GM19372 (cell line): ENCODE results near the gene RCAN2.
"Not testable (repeated sequence)": the region's sequence is repeated elsewhere in the genome, so short reads cannot be mapped to it uniquely, and the experiment has no call there.

ENCODE experiments used
- ATAC-seq: cut with Tn5 transposase; IDR thresholded peaks from one replicate; pipeline ENCODE4 v1.9.1; 2021; ENCODE audit warnings: mild to moderate bottlenecking, low read depth, moderate library complexity; ENCODE audit not compliant: unreplicated experiment

RCAN2 gene

DNA sequence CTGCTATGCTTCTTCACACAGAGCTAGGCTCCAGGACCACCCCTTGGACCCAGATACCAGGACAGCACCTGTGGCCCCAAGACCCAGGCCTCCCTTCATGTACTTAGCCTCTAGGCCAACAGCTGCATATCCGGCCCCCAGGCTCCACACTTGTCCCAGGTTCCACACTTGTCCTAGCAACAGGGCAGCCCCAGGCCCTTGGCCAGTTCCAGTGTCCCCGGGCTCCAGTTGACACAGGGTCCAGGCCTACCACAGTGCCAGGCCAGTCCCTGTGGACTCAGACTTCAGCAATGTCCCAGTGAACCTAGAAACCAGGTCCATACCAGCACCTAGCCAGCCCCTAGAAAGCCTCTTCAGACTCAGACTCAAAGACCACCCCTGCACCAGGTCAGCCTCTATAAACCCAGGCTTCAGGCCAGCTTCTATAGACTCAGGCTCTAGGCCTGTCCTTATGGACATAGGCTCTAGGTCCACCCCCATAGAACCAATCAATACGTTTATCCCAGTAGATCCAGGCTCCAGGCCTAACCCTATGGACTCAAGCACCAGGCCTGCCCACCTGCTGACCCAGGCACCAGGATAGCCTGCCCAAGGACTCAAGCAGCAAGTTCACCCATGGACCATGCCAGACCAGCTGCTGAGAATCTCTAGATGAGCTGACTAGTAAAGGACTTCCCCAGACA is 46.3 kb downstream of the RCAN2 start:
- ATAC-seq: no peak

DNA sequence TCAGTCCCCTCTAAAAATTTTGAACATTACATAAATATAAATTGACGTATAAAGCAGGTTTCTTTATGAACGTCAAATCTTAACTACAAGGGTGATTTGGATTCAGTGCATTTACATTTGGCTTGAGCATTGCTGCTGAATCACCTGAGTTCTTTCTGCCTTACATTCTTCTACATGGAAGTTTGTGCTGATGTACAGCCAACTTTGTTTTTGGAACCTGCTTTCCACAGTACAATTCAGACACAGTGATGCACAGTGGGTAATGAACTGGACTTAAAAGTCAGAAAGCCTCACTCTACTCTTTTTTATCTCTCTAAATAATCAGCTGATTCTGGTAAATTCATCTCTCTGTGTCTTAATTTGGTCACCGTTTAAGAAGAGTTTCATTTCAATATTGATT is 47.6 kb downstream of the RCAN2 start:
- no peak for ATAC-seq

DNA sequence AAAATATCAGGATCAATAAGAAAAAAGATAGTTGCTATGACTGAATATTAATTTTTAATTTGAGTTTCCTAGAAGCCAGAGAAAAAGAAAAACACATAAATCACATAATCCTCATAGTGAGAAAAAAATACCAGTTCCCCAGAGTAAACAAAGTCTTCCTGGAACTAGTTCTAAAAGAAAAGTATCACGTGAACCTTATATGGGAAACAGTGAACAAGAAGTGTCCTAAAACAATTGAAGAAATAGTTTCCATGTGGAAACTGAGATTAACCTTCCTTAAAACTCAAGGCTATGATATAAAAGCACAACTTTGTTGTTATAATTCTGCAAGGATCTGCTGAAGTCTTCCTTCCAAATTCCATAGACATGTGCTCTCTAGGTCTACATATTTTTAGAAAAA is 50.6 kb downstream of the RCAN2 start:
- no peak for ATAC-seq

DNA sequence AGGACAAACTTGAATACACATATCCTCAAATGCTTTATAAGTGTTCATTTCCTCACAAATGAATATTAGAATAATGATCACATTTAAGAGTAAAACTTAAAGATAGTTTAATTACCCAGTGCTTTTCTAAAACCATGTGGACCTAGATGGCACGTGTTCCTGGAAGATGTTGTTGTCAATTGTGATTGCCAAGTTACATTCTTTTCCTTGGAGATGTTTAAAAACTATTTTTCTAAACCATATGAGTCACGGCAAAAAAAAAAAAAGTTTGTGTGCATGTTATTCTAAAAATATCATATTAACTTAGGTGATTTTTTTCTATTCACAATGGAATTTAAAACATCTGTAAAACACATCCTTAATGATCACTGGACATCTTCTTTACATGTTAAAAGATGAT is 51.1 kb downstream of the RCAN2 start:
- no peak for ATAC-seq

DNA sequence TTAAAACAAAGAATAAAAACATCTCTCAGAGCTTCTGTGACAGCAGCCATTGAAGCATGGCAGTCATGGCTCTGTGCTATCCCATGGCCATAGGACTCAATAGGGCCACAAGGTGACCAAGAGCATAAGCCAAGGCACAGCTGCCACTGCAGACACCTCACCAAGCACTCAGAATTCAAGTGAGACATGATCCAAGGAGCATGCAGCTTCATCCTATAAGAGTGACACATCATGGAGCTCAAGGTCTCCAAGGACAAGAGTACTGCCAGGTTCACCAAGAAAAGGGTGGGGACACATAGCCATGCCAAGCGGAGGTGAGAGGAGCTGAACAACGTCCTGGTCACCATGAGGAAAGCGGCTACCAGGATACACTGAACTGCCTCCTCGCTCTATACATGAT is 53.0 kb downstream of the RCAN2 start:
- no peak for ATAC-seq

DNA sequence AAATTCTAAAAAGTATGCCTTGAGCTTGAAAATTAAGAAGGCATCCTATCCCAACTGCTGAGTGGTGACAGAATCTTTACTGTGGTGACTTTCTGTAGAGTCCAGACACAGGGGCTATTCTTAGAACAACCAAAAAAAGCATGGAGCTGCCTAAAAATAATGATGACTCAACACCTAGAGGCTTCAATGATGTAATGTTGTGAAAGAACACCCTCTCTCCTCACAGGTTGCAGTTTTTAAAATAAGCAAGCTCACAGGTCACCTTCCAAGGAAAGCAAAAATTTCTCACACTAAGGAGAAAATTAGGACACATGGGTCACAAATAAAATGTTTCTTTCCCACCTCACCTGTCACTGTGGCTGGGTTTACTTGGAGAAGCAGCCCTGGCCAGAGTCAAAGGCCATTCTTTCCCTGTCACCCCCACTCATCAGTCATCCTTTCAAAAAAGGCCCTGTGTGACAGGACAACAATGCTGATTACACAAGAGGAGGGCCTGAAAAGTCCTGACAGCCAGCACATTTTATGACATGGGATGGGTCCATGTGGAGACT is 53.5 kb downstream of the RCAN2 start:
- no peak for ATAC-seq

DNA sequence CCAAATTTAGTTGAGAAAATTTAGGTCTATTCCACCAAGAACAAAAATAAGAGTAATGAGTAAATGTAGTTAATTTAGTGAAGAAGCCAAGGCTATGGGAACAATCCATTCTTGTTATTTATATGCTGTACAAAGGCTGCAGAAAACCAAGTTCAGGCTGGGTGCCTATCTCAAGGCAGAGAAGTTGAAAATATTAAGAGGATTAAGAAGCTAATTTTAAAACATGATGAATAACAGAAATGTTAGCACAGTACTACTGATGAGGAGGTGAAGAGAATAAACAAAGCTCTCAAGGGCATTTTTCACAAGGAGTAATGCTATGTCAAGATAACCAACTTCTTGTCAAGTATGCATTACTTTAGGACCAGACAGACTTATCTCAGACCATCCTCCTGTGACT is 68.6 kb downstream of the RCAN2 start:
- ATAC-seq: no peak

DNA sequence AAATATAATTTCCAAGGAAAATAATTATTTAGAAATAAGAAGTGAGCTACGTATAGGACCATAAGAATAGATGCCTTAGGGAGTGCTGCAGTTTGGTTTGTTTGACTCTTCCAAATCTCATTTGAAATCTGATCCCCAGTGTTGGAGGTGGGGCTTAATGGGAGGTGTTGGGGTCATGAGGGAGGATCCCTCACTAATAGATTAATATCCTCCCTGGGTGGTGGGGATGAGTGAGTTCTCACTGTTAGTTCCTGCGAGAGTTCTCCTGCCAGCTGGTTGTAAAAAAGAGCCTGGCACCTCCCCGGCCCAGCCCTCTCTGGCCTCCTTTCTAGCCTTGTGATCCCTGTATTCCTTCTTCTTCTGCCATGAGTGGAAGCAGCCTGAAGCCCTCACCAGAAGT is 69.3 kb downstream of the RCAN2 start:
- ATAC-seq: no peak

DNA sequence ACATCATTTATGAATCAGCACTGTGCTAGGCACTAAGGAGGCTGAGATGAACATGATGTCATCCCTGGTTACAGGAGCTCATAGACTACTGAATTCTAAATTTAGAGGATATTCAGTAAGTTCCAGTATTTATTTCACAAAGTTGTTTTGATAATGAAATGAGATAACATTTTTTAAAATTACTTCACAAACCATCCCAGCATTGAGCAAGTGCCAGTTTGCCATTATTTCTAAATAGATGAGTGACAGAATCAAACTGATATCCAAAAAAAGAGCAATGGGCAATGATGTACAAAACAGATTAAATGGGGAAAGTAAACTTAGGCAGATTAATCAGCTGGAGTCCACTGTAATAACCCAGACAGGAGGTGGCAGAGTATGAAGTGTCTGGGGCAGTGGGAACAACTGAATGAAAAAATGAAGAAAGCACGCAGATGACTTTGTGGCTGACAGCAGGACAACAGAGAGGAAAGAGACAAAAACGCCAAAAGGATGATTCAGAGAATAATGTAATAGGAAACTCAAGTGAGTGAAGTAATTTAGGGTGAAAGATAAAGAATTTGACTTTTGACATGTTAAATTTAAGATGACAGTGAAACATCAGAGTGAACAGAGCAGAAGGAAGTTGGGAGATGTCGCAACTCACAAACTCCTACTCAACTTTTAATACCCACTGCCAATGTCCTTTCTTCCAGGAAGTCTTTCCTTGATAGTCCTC is 70.2 kb downstream of the RCAN2 start:
- ATAC-seq: no peak

DNA sequence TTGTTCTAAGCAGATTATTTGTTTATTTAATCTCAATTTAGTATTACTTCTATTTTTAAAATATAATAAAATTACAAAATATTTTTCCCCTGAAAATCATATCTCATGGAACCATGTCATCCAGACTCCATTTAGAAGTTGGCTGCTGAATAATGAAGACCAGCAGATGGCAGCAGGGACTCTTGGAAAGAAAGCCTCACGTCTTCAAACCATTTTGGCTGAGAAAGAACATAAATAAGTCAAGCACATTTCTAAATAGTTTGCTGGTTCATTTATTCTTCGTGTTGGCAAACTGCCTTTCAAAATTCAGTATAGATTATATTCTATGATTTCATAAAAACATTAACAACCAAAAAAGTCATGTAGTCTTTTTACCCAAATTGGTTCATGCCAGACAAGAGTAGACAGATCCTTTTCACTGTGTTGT is 71.7 kb downstream of the RCAN2 start:
- ATAC-seq: no peak

DNA sequence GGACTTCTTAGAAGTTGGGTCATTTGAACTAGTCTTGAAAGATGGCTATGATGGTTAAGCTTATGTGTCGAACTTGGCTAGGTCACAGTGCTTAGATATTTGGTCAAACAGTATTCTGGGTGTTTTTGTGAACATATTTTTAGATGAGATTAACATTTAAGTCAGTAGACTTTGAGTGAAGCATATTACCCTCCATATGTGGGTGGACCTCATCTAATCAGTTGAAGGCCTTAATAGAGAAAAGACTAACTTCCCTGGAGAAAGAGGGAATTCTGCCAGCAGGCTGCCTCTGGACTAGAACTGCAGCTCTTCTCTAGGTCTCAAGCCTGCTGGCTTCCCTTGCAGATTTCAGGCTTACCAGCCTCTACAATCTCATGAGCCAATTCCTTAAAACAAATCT is 76.9 kb downstream of the RCAN2 start:
- ATAC-seq: no peak

DNA sequence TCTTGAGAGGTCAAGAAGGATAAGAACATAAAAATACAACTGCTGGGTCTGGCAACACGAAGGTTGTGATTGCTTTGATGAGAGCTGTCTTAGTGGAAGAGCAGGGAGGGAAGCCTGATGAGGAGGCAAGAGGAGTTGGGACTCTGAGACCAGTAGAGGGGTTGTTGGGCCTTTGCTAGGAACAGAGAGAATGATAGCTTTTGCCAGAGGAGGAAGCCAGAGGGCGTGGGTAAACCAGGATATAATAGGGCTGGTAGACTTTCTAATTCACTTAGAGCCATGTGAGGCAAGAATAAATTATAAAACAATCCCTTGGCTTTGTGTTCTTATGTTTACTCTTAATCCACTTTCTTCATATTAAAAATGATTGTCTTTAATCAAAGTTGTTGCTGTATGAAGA is 78.6 kb downstream of the RCAN2 start:
- ATAC-seq: no peak

DNA sequence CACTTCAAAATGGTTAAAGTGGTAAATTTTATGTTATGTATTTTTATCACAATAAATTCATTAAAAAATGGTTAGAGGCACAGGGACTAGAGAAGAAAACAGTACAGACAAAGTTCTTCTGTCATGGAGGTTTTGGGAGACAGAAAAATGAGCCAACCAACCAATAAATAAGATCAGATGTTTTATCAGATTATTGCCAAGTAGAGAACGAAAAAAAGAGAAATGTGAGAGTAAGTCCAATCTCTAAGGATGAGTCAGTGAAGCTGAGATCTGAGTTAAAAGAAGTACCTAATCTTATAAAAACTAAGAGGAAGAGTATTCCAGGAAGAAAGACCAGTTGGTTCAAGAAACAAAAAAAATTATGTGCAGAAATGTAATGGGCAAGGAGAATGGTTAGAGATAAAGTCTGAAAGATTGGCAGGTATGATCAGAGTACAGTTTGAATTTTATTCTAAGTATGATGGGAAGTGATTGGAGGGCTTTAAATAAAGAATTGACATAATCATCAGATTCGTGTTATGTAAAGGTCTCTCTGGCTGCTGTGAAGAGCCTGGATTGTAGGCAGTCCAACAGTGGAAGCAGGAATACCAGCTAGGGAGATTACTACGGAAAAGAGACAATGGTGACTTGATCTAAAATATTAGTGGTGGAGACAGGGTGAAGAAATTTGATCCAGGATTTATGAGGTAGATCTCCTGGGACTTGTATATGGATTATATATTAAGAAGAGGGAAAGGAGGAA is 79.6 kb downstream of the RCAN2 start:
- ATAC-seq: no peak

DNA sequence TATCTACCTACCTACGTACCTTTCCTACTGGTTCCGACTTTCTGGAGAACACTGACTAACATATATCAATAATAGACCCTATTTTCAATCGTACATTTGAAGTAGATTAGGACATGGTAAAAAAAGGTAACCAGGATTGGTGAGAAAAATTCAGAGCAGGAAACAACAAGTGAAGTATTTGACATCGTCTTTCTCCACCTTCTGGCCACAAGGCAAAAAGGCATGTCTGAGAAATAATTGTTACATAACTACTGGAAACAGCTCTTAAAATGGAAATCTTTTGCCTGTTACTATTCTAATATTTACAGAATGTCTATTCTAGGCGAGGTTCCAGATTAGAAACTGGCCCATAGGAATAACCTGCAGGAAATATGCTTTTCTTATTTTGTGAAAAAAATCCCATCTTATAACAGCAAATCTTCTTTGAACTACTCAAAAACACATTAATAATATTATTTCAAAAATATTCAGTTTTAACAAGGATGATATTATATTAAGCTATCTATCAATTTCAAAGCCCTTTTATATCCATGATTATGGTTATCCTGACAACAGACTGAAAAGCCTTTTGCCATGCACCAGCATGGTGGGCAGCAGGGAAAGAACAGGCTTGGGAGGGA is 80.8 kb downstream of the RCAN2 start:
- no peak for ATAC-seq

DNA sequence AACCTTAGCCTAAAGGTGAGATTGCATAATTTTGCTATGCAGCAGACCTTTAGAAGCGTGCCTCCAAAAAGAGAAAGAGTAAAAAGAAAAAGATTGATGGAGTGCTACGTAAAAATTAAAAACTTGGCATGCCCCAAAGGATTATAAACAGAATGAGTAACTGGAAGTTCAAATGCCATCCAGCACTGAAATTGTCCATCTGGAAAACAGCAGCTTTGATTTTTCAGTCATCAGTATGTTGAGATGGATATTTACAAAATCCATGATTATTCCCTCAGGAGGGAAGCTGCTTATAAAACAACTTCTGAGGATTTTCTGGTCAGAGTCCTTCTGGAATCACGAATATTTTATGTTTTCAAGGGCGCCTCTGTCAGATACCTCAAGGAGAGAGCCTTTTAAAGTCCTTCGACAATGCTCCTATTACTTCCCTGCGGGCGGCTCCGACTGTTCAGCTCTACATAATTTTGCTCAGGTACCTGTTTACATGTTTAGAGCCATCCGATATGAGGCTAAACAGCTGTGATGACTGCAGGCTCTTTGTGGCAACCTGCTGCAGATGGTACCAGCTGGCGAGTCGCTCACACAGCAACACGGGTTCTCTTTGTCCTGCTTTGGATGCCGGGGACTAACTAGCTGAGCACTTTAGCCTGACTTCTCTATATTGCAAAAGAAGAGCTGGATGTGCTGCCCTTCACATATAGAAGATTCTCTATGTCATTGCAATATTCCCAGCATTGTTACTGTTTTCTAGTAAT is 83.3 kb downstream of the RCAN2 start:
- no peak for ATAC-seq

DNA sequence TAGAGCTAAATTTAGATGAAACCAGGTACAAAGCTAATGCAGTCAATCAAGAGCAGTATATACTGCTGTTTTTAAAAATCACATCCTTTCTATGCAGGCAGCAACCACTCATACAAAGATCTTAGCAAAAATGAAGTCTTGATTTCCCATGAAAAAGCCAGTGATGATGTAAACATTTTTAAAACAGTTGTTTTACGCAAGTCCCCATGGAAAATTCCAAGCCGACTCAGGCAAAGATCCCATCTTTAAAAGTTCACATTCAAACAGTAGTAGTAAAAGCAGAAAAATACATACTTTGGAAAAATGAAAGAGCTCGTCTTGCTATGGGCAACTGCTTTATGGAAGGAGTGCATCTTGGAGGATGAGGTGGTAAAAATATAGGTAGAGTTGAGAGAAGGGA is 84.0 kb downstream of the RCAN2 start:
- ATAC-seq: no peak

DNA sequence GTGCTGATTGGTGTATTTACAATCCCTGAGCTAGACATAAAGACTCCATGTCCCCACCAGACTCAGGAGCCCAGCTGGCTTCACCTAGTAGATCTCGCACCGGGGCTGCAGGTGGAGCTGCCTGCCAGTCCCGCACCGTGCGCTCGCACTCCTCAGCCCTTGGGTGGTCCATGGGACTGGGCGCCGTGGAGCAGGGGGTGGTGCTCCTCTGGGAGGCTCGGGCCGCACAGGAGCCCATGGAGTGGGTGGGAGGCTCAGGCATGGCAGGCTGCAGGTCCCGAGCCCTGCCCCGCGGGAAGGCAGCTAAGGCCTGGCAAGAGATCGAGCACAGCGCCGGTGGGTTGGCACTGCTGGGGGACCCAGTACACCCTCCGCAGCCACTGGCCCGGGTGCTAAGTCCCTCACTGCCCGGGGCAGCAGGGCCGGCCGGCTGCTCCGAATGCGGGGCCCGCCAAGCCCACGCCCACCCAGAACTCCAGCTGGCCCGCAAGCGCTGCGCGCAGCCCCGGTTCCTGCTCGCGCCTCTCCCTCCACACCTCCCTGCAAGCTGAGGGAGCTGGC is 85.5 kb downstream of the RCAN2 start:
- ATAC-seq: not testable (repeated sequence)

DNA sequence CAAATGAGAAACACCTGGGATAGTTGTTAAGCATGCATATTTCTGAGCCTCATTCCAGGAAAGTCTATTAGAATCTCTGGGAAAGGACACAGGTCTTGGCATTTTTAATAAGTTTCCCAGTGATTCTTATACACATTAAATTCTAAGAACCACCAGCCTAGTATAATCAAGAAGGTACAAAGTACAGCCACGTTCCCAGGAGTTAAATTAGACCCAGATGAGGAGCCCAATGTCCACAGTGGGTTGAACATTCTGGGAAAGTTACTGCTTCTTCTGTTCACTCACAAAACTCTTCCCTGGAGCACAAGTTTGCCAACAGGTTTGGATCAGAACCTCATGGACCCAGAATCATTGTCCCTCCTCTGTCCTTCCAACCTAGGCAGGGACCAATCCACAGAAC is 90.4 kb downstream of the RCAN2 start:
- no peak for ATAC-seq

DNA sequence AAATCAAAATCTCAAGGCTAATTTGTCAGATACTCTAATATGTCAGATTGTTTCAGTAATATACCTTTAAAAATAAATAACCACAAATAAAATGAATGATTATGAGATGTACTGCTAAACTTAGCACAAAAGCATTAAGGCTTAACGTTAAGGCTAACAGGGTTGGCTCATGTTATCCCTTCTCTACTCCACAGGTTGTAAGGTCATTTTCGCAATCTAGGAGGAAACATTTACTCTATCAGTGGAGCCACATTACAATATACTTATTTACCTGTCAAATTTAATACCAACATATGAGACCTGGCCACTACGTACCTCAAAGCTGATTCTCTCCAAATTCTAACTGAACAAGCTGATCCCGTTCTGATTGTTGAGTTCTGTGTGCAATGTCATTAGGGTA is 95.7 kb downstream of the RCAN2 start:
- ATAC-seq: no peak

DNA sequence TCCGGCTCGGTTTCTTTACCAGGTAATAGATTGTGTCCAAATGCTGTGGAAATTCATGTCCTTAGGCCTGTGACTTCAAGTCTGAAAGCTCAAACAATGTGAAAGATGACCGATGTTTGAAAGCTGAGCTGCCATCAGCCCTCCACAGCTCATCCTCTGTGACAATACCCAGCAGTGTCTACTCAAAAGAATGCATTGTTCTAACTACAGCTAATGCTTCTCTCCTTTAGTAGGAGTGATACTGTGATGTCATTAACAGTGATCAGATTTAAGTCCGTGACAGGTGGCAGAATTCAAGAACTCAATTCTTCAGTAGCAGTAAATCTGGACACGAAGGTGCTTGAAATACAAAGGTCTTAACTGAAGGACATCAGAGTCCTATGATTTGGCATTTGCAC is 97.3 kb downstream of the RCAN2 start:
- ATAC-seq: no peak
